GM12892 (cell line): Measurements from ENCODE around the gene TLR3. TPM values are rescaled to one million over a fixed set of nuclear protein-coding genes. Genes with fewer than 3 reads are reported as not detected.

ENCODE experiments used
- DNase-seq: peaks from one replicate; pipeline ENCODE4 v3.0.0; 2011; ENCODE audit not compliant: insufficient read length
- FAIRE-seq: peaks from 2 replicates; lab custom pipeline; 2011; peaks lifted over from hg19 to GRCh38; lab: Jason Lieb, UNC
- POLR2A ChIP-seq: IDR thresholded peaks from 2 replicates; pipeline ENCODE4 v1.6.1; 2011; ENCODE audit warnings: low read depth, low read length, control low read depth
- POLR2AphosphoS5 ChIP-seq: IDR thresholded peaks from 2 replicates; pipeline ENCODE4 v1.6.1; 2011; ENCODE audit warnings: low read depth, low read length, control low read depth
- TAF1 ChIP-seq: IDR thresholded peaks from 2 replicates; pipeline ENCODE4 v1.6.1; 2011; ENCODE audit warnings: low read depth, mild to moderate bottlenecking, control low read depth, low read length, borderline replicate concordance
- polyA plus RNA-seq: library from polyadenylated mRNA; unstranded; fragments of >200 nt; gene quantifications from one replicate; pipeline ENCODE4 v1.2.1, GENCODE V29; 2012; ENCODE audit warnings: missing spikeins, inconsistent platforms; ENCODE audit not compliant: missing spikeins

Gene TLR3
- 0.19 TPM for polyA plus RNA-seq

GRCh38 chr4:186068581-186069348 lies at the start of gene TLR3:
Gene TLR3, plus strand, starts transcription at chr4:186069156. Its CDS starts 7,464 bp downstream, at chr4:186076620.
- FAIRE-seq (peak; percentile 83), DNase-seq (no peak)
- TF ChIP-seq TAF1 = no peak
- TF ChIP-seq POLR2A = no peak
- no peak for TF ChIP-seq POLR2AphosphoS5

DNA sequence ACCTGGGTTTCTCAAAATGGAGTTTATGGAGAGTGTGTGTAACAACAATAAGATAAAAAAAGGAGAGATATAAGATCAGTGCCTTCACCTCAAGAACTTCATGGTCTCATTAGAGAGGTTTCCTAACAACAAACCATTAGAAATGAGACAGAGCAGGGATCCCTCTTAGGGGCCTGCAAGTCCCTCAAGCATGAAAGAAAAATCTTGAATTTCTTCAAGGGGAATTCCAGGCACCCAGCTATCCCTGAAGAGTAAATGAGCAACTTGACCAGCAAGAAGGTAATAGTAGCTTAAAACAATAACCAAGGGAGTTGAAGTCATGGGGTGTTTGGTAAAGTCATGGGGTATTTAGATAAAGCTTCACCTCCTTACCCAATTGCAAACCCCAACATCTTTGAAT lies 49.7 kb upstream of the TLR3 start:
- DNase-seq (no peak), FAIRE-seq (no peak)
- TF ChIP-seq TAF1 (no peak), POLR2AphosphoS5 (no peak), POLR2A (no peak)

GRCh38 chr4:186020106-186020792 lies 48.7 kb upstream of the TLR3 start:
- TF ChIP-seq POLR2A = no peak
- no peak for TF ChIP-seq TAF1
- TF ChIP-seq POLR2AphosphoS5 = no peak
- FAIRE-seq (no peak), DNase-seq (no peak)

DNA sequence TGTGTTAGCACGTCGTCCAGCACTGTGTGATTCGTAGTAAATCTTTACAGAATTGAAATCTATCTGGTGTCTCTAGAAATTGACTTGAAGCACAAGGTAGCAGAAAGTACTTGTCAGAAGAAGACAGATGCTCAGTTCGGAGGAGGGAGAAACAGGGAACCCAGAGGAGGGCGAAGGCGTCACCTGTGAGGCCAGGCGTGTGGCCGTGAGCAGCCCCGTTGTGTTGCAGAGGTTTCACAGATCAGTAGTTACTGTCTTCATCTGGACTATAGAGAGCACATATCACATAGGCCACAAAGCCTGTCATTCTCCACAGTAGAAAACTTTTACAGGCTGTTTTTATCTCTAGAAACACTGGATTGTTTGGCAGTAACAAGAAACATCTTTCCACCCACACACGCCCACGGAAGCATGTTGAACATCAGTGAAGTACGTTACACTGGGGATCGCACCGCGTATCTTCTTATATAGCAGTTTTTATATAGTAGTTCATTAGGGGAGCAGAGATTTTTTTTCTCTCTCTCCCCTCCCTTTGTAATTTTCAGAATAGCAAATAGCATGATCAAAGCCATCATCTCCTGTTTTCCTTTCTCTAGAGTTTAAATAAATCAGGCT lies 48.1 kb upstream of the TLR3 start:
- no peak for DNase-seq
- TF ChIP-seq POLR2A = no peak
- no peak for TF ChIP-seq TAF1
- TF ChIP-seq POLR2AphosphoS5 = no peak
- no peak for FAIRE-seq

GRCh38 chr4:186021461-186022167 lies 47.3 kb upstream of the TLR3 start:
- FAIRE-seq (no peak), DNase-seq (no peak)

DNA sequence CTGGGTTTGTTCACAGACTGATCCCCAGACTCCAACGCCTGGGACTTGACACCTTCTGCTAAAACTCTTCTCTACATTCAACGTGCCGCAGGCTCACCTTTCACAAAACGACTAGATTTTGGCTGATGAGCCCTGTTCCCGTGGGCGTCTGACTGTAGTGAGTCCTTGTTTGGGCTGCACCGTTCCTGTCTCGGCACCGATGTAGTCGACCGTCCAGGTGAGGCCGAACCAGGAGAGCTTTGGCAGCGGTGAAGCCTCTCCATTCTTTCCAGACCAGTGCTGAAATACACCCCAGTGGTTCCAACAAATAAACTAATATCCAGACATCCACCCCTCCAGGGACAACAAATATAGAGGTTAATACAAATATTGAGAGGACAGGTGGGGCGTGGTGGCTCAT lies 45.0 kb upstream of the TLR3 start:
- DNase-seq = no peak
- FAIRE-seq = no peak
- TF ChIP-seq POLR2A (no peak), TAF1 (no peak)

More at GRCh38 chr4:186021461-186022167, 47.3 kb upstream of the TLR3 start:
- TF ChIP-seq POLR2A = no peak
- TF ChIP-seq POLR2AphosphoS5 = no peak
- TF ChIP-seq TAF1 = no peak

DNA sequence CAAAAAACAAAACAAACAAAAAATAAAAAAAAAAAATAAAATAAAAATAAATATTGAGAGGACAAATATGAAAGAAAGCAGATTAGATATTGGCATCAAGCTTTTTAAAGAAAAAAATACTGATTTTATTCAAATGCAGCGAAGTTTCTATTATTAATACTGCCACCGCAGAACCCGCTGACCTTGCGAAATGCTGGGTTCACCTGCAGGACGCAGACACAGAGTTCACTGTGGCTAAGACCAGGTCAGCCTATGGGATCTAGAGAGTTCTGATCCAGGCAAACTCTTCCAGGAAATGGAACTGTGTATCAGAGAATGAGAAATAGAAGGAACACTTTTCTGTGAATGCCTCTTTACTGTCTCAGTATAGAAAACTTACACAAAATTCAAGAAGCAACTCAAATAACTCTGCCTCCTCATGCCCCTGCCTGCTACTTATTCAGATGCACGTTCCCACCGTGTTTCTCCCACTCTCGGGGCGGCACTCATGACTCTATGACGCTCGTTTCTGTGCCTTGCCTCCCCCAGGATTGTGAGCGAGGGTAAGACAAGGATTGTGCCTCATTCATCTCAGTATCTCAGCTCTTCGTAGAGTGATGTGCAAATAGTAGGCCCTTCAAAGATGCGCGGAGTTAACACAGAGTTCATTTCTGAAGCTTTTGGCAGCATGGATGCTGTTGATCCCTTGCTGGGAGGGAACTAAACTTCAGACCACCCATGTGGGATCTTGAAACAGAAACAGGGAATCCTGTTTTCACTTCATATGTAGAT lies 44.1 kb upstream of the TLR3 start:
- FAIRE-seq (no peak), DNase-seq (no peak)
- TF ChIP-seq POLR2AphosphoS5 = no peak
- TF ChIP-seq POLR2A = no peak
- no peak for TF ChIP-seq TAF1

DNA sequence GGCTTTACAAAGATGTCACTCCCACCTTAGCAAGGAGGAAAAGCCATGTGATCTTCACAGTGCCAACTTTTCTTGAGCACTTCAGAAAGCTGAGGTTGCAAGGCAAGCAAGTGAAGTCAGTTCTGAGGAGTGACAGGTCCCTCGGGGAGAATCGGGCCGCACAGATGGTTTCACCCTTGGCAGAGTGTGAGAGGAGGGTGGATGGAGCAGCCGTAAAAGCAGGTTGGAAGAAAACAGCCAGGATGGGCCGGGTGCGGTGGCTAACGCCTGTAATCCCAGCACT lies 43.6 kb upstream of the TLR3 start:
- no peak for TF ChIP-seq POLR2AphosphoS5
- no peak for TF ChIP-seq TAF1
- no peak for TF ChIP-seq POLR2A
- FAIRE-seq (no peak), DNase-seq (no peak)

DNA sequence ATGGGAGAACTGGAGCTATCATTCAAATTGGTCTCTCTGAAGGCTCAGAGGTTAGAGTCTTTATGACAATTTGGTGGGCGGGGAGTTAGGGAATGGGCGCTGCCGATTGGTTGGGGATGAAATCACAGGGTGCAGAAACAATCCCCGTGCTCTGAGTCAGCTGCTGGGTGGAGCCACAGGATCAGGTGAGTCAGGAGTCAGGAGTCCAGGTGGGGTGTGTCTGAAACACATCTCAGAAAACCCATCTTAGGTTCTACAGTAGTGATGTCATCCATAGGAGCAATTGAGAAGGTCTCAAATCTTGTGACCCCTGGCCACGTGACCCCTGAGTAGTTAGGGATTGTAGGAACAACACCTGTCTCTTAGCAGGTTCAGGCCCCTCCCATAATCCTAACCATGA lies 41.6 kb upstream of the TLR3 start:
- DNase-seq (no peak), FAIRE-seq (no peak)
- TF ChIP-seq POLR2AphosphoS5 (no peak), TAF1 (no peak), POLR2A (no peak)

DNA sequence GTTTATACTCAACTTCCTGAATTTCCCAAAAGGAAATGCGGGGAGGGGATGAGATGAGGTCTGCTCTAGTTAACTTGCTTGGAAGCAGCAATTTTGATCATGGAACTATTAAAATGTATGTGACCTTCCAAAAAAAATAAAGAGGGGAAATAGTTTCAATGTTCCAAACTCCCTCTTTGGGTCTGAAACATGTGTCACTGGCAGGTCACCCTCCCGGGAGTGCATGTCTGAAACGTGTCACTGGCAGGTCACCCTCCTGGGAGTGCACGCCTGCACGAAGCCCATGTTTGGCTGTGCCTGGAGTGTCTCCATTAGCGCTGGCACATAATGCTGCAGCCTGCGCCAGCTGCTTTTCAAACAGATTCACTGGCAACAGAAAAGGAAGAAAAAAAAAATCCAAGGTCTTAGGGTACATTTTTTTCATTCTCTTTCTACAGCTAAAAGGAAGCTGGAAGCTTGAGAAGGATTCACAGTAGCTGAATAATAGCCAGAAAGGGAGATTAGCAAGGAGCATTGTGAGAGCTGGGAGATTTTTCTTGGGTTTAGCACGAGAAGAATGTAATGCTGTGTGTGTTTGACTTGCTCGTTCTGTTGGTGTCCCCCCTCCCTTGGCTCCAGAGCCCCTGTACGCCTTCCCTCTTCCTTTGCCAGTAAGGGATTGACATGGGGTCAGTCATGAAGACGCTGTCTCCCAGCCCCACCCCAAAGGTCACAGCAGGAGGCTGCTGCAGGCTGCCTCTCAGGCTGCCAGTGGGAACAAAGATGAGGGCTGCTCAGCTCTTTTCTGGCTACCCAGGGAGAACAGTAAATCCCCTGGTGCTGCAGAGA lies 39.2 kb upstream of the TLR3 start:
- no peak for FAIRE-seq
- TF ChIP-seq POLR2A = no peak
- TF ChIP-seq TAF1 = no peak
- TF ChIP-seq POLR2AphosphoS5 = no peak
- no peak for DNase-seq
